HepG2 (cell line): ENCODE results near the gene ZNF488. TPM values are rescaled to one million over a fixed set of nuclear protein-coding genes. Genes with fewer than 3 reads are reported as not detected.

Source experiments
- ATAC-seq: fragments of 200-7000 bp; cut with Tn5 transposase; 3 replicates; pipeline ENCODE4 v1.9.1; 2020; ENCODE audit warnings: mild to moderate bottlenecking, moderate library complexity
- BruUV-seq: library from RNA; stranded (reverse); fragments of 400-500 nt; replicated peaks from 2 replicates; lab custom pipeline; 2021; lab: Mats Ljungman, UMichigan
- CTCF ChIA-PET: fragments of 300-600 bp; formaldehyde crosslinking; extraction: SDS; loops from one replicate; lab custom pipeline; 2021; ENCODE audit warnings: low total read pairs, inconsistent platforms, low intra/inter-chr PET ratio; lab: Yijun Ruan, JAX
- POLR2A ChIA-PET: fragments of 350-600 bp; sonication (Branson Sonifier 250); formaldehyde crosslinking; loops from one replicate; lab custom pipeline; 2020; ENCODE audit warnings: antibody characterized with exemption, inconsistent platforms; lab: Yijun Ruan, JAX
- DNase-seq: peaks from one replicate; pipeline ENCODE4 v3.0.0-alpha.2; 2015; ENCODE audit warnings: low spot score
- FAIRE-seq: peaks from 3 replicates; lab custom pipeline; 2011; peaks lifted over from hg19 to GRCh38; lab: Jason Lieb, UNC
- H2AFZ ChIP-seq: one replicate; pipeline ENCODE4 v1.6.1; 2011; ENCODE audit warnings: low read length, inconsistent platforms
- H3K27ac ChIP-seq: fragments of 300-600 bp; 3 replicates; pipeline ENCODE4 v1.8.0; 2011; ENCODE audit warnings: mixed run types, mild to moderate bottlenecking, mixed read lengths, low read length, inconsistent platforms; ENCODE audit not compliant: insufficient read depth; ENCODE audit errors: extremely low read length
- H3K27me3 ChIP-seq, 2 experiments: fragments of 200-600 bp in 1 of 2; 2 replicates in 1 of 2; 3 replicates in 1 of 2; pipeline versions ENCODE4 v1.6.0 to v1.8.0; 2011; ENCODE audit warnings: low read length in 2 of 2, mild to moderate bottlenecking in 2 of 2, moderate library complexity in 2 of 2, inconsistent platforms in 1 of 2; ENCODE audit not compliant: insufficient read depth in 2 of 2, control insufficient read depth in 1 of 2
- H3K36me3 ChIP-seq, 2 experiments: fragments of 200-600 bp in 1 of 2; replicated peaks in 1 of 2; 2 replicates in 1 of 2; 3 replicates in 1 of 2; pipeline versions ENCODE4 v1.5.1 to v1.8.0; 2011; ENCODE audit warnings: low read length in 2 of 2, inconsistent platforms in 1 of 2; ENCODE audit not compliant: insufficient read depth in 2 of 2, control insufficient read depth in 1 of 2
- H3K4me1 ChIP-seq: 2 replicates; pipeline ENCODE4 v1.5.1; 2012; ENCODE audit warnings: low read length, inconsistent platforms; ENCODE audit not compliant: insufficient read depth
- H3K4me2 ChIP-seq: 2 replicates; pipeline ENCODE4 v1.6.0; 2011; ENCODE audit warnings: low read depth, low read length, inconsistent platforms
- H3K4me3 ChIP-seq, 3 experiments: fragments of 200-600 bp in 1 of 3; sonication (generic), shearing (Covaris generic) in 1 of 3; replicated peaks in 1 of 3; 2 replicates each; pipeline ENCODE4 v1.5.1; 2011 to 2016; ENCODE audit warnings: low read length in 3 of 3, inconsistent platforms in 2 of 3, low read depth in 2 of 3, mild to moderate bottlenecking in 2 of 3, control low read depth in 1 of 3, mixed read lengths in 1 of 3; ENCODE audit not compliant: insufficient read depth in 1 of 3
- H3K79me2 ChIP-seq: one replicate; pipeline ENCODE4 v1.6.1; 2011; ENCODE audit warnings: low read length, inconsistent platforms; ENCODE audit not compliant: insufficient read depth
- H3K9ac ChIP-seq: 2 replicates; pipeline ENCODE4 v1.6.0; 2011; ENCODE audit warnings: mild to moderate bottlenecking, low read depth, low read length, inconsistent platforms; ENCODE audit not compliant: insufficient read depth
- H3K9me3 ChIP-seq: 2 replicates; pipeline ENCODE4 v1.5.1; 2012; ENCODE audit warnings: mild to moderate bottlenecking, low read length
- H4K20me1 ChIP-seq: 2 replicates; pipeline ENCODE4 v1.6.0; 2011; ENCODE audit warnings: inconsistent platforms, mild to moderate bottlenecking, low read length, moderate library complexity; ENCODE audit not compliant: insufficient read depth
- NBN ChIP-seq: fragments of 450-650 bp; conservative IDR thresholded peaks from 2 replicates; pipeline ENCODE4 v1.6.1; 2017
- PBX3 ChIP-seq: sonication (generic); formaldehyde crosslinking; IDR thresholded peaks from 2 replicates; pipeline ENCODE4 v1.8.1; 2023; ENCODE audit warnings: missing genetic modification reagents, inconsistent platforms, borderline replicate concordance
- RELA ChIP-seq: sonication (generic); formaldehyde crosslinking; IDR thresholded peaks from 2 replicates; pipeline ENCODE4 v1.4.0; 2020; ENCODE audit warnings: missing genetic modification reagents
- SIX4 ChIP-seq: sonication (generic); formaldehyde crosslinking; IDR thresholded peaks from 2 replicates; pipeline ENCODE4 v1.4.0; 2020; ENCODE audit warnings: missing genetic modification reagents
- STAG1 ChIP-seq: sonication (generic); formaldehyde crosslinking; IDR thresholded peaks from 2 replicates; pipeline ENCODE4 v1.4.0; 2020; ENCODE audit warnings: missing genetic modification reagents
- TCF12 ChIP-seq, 2 experiments: fragments of 450-650 bp in 1 of 2; sonication (generic) in 1 of 2; formaldehyde crosslinking in 1 of 2; IDR thresholded peaks; 2 replicates each; pipeline versions ENCODE4 v1.6.1 to v1.8.0; 2017 to 2022; ENCODE audit warnings: antibody characterized with exemption in 1 of 2, mild to moderate bottlenecking in 1 of 2, missing genetic modification reagents in 1 of 2, moderate library complexity in 1 of 2
- ZNF724P ChIP-seq: sonication (generic); formaldehyde crosslinking; IDR thresholded peaks from 2 replicates; pipeline ENCODE4 v1.8.0; 2022; ENCODE audit warnings: missing genetic modification reagents, borderline replicate concordance
- ZSCAN30 ChIP-seq: sonication (generic); formaldehyde crosslinking; IDR thresholded peaks from 2 replicates; pipeline ENCODE4 v1.5.0; 2020; ENCODE audit warnings: mild to moderate bottlenecking, missing genetic modification reagents
- WGBS: methylation state at CpG from one replicate; pipeline ENCODE4 v1.1.6; 2017; ENCODE audit warnings: low lambda C conversion rate; 5-methylcytosine and 5-hydroxymethylcytosine counted together
- in situ Hi-C: cut with HindIII; loops from 2 replicates; pipeline ENCODE4 v1.10.0; 2017; ENCODE audit warnings: low pct_unique_long_range_greater_than_20kb; ENCODE audit not compliant: extremely low pct_ligation_motif_present
- intact Hi-C: fragments of 100-400 bp; cut with micrococcal nuclease; formaldehyde crosslinking; loops from one replicate; pipeline ENCODE4 v1.10.0; 2022; ENCODE audit not compliant: unreplicated experiment
- polyA plus RNA-seq, 8 experiments: library from polyadenylated mRNA; depleted of rRNA in 3 of 8; stranded (reverse) in 7 of 8; unstranded in 1 of 8; fragments of >200 nt; fragmentation: Illumina TruSeq in 4 of 8; extraction: Trizol in 4 of 8; gene quantifications; 2 replicates each; pipeline versions ENCODE4 v1.2.1 to v1.2.3, GENCODE V29; 2011 to 2016; ENCODE audit warnings: low read depth in 4 of 8, missing spikeins in 1 of 8, mixed read lengths in 1 of 8; ENCODE audit not compliant: insufficient read depth in 1 of 8
- total RNA-seq, 5 experiments: library from RNA; depleted of rRNA; stranded (reverse); fragments of >200 nt; fragmentation: Illumina TruSeq; extraction: Trizol; gene quantifications; 2 replicates each; pipeline ENCODE4 v1.2.3, GENCODE V29; 2016; ENCODE audit warnings: low read depth in 1 of 5
- TF ChIP-seq, protein P1 (sequence below): sonication (generic); formaldehyde crosslinking; IDR thresholded peaks from 2 replicates; pipeline ENCODE4 v1.4.0; 2020; ENCODE audit warnings: missing genetic modification reagents, mild to moderate bottlenecking, borderline replicate concordance
- TF ChIP-seq, protein P2 (sequence below): sonication (generic); formaldehyde crosslinking; conservative IDR thresholded peaks from 2 replicates; pipeline ENCODE4 v1.5.0; 2020; ENCODE audit warnings: missing genetic modification reagents
- TF ChIP-seq, protein P3 (sequence below): sonication (generic); formaldehyde crosslinking; IDR thresholded peaks from 2 replicates; pipeline ENCODE4 v1.5.1; 2020; ENCODE audit warnings: missing genetic modification reagents, mild to moderate bottlenecking, borderline replicate concordance

The ZNF488 gene
- total and polyA plus RNA-seq, 2 of the 13 experiments (the other 11 are each of a cell fraction or from before 2014, with no cell fraction given), result 0.13 to 0.15 TPM

DNA sequence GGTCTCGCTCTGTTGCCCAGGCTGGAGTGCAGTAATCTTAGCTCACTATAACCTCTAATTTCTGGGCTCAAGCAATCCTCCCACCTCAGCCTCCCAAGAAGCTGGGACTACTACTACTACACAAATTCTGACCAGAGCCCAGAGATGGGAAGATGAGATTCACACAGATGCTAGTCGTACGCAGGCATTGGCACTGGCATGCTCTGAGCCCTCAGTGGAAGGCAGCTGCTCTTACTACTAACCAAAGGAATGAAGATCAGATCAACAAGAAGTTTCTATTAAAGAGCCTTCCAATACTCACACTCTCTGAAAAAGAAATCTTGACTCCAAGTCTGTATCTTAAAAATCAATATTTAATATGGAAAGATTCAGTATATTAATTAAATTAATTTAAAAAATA lies 51.1 kb downstream of the ZNF488 start:
- intact Hi-C loops (no loop called here), in situ Hi-C loops (no loop called here)
- Histone ChIP-seq H3K9ac (no peak overlapping the region), H3K4me2 (no peak overlapping the region), H3K79me2 (no peaks in the 10 kb centered on the region), H4K20me1 (no peaks in the 10 kb centered on the region), H3K36me3 (no peaks in the 10 kb centered on the region), H3K4me1 (peaks cover 8% of the 10 kb centered on the region; the same call in 1 of the 2 replicates), H3K4me3 (no peak overlapping the region), H3K27ac (no peak overlapping the region), H3K9me3 (no peaks in the 10 kb centered on the region), H2AFZ (no peak overlapping the region), H3K27me3 (0 out of 5 replicates have a peak, but pooled peaks cover 0 to 6% of the 10 kb centered on the region in 2 experiments)
- no peak for TF ChIP-seq PBX3 (CRISPR knock-in tag)
- TF ChIP-seq NBN, result no peak
- ATAC-seq (no peak), DNase-seq (no peak), FAIRE-seq (no peak)
- no TSS peak for BruUV-seq
- POLR2A ChIA-PET, result no interaction called here
- WGBS, result 44% methylated on average over 3 of the region's 3 CpGs
- CTCF ChIA-PET, result no interaction called here

GRCh38 chr10:47332371-47332770 lies 51.7 kb downstream of the ZNF488 start:
- H3K4me3 ChIP-seq, result no peak overlapping the region
- H3K27ac ChIP-seq, result no peak overlapping the region
- no peak for FAIRE-seq
- no peak overlapping the region for H3K9ac ChIP-seq
- intact Hi-C loops, result no loop called here
- CTCF ChIA-PET, result no interaction called here
- no peaks in the 10 kb centered on the region for H3K9me3 ChIP-seq
- no peak for ATAC-seq
- TF ChIP-seq, protein P1, sequence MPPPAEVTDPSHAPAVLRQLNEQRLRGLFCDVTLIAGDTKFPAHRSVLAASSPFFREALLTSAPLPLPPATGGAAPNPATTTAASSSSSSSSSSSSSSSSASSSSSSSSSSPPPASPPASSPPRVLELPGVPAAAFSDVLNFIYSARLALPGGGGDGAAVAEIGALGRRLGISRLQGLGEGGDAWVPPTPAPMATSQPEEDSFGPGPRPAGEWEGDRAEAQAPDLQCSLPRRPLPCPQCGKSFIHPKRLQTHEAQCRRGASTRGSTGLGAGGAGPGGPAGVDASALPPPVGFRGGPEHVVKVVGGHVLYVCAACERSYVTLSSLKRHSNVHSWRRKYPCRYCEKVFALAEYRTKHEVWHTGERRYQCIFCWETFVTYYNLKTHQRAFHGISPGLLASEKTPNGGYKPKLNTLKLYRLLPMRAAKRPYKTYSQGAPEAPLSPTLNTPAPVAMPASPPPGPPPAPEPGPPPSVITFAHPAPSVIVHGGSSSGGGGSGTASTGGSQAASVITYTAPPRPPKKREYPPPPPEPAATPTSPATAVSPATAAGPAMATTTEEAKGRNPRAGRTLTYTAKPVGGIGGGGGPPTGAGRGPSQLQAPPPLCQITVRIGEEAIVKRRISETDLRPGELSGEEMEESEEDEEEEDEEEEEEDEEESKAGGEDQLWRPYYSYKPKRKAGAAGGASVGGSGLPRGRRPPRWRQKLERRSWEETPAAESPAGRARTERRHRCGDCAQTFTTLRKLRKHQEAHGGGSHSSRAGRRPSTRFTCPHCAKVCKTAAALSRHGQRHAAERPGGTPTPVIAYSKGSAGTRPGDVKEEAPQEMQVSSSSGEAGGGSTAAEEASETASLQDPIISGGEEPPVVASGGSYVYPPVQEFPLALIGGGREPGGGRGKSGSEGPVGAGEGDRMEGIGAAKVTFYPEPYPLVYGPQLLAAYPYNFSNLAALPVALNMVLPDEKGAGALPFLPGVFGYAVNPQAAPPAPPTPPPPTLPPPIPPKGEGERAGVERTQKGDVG (CRISPR knock-in tag), result no peak
- no peak for TF ChIP-seq STAG1 (CRISPR knock-in tag)
- TF ChIP-seq, protein P2, sequence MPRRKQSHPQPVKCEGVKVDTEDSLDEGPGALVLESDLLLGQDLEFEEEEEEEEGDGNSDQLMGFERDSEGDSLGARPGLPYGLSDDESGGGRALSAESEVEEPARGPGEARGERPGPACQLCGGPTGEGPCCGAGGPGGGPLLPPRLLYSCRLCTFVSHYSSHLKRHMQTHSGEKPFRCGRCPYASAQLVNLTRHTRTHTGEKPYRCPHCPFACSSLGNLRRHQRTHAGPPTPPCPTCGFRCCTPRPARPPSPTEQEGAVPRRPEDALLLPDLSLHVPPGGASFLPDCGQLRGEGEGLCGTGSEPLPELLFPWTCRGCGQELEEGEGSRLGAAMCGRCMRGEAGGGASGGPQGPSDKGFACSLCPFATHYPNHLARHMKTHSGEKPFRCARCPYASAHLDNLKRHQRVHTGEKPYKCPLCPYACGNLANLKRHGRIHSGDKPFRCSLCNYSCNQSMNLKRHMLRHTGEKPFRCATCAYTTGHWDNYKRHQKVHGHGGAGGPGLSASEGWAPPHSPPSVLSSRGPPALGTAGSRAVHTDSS (CRISPR knock-in tag), result no peak
- TF ChIP-seq ZSCAN30 (CRISPR knock-in tag), result no peak
- TF ChIP-seq SIX4, result no peak
- TF ChIP-seq ZNF724P, result no peak
- TF ChIP-seq, protein P3, sequence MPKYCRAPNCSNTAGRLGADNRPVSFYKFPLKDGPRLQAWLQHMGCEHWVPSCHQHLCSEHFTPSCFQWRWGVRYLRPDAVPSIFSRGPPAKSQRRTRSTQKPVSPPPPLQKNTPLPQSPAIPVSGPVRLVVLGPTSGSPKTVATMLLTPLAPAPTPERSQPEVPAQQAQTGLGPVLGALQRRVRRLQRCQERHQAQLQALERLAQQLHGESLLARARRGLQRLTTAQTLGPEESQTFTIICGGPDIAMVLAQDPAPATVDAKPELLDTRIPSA (CRISPR knock-in tag), result no peak
- TF ChIP-seq TCF12 (IDR thresholded peaks at IDR 0.05), result no peak
- TF ChIP-seq TCF12 (CRISPR knock-in tag; IDR thresholded peaks at IDR 0.05), result no peak
- no peak for TF ChIP-seq RELA (CRISPR knock-in tag)
- TF ChIP-seq, all 625 proteins: peak for 0
- no peak for DNase-seq
- Histone ChIP-seq H4K20me1 (no peaks in the 10 kb centered on the region), H3K36me3 (no peaks in the 10 kb centered on the region), H3K4me1 (peaks cover 8% of the 10 kb centered on the region; the same call in 1 of the 2 replicates), H3K27me3 (0 out of 5 replicates have a peak, but pooled peaks cover 0 to 6% of the 10 kb centered on the region in 2 experiments), H3K4me2 (no peak overlapping the region), H3K79me2 (no peaks in the 10 kb centered on the region), H2AFZ (no peak overlapping the region)
- in situ Hi-C loops, result no loop called here
- POLR2A ChIA-PET, result no interaction called here
- 16% methylated on average over 2 of the region's 3 CpGs for WGBS
- no TSS peak for BruUV-seq
